Measurements from ENCODE around the gene RAB11FIP4. TPM values are rescaled to one million over a fixed set of nuclear protein-coding genes. Genes with fewer than 3 reads are reported as not detected.

Gene RAB11FIP4
- total and polyA plus RNA-seq, 3 donors from 2014 or later = 44.3 to 104 (median 90.2) TPM

GRCh38 chr17:31411707-31412285 is 20.3 kb downstream of the RAB11FIP4 start:
- Histone ChIP-seq H3K4me3 (no peak overlapping the region), H3K27ac (no peak overlapping the region), H3K36me3 (ENCODE audit: low read depth, missing control alignments) (no peaks in the 10 kb centered on the region), H3K27me3 (no peaks in the 10 kb centered on the region), H3K4me1 (no peaks in the 10 kb centered on the region), H3K9me3 (no peaks in the 10 kb centered on the region)
- TF ChIP-seq CTCF (IDR thresholded peaks at IDR 0.05) = no peak
- no peak for TF ChIP-seq POLR2A (IDR thresholded peaks at IDR 0.05)
- DNase-seq = no peak
- WGBS, 2 donors = 80 to 88% methylated on average over 7 to 13 of the region's 13 CpGs
- intact Hi-C loops (cut with DNase I; ENCODE audit: low total_unique reads) = no loop called here

GRCh38 chr17:31412511-31412910 is 21.0 kb downstream of the RAB11FIP4 start:
- H3K27ac ChIP-seq = no peak overlapping the region
- 83 to 86% methylated on average over 5 to 6 of the region's 6 CpGs for WGBS, 2 donors
- no peaks in the 10 kb centered on the region for H3K27me3 ChIP-seq
- TF ChIP-seq POLR2A (IDR thresholded peaks at IDR 0.05) (no peak), CTCF (IDR thresholded peaks at IDR 0.05) (no peak)
- no peak for DNase-seq
- H3K9me3 ChIP-seq = no peaks in the 10 kb centered on the region
- intact Hi-C loops (cut with DNase I; ENCODE audit: low total_unique reads) = no loop called here
- no peak overlapping the region for H3K4me3 ChIP-seq
- H3K4me1 ChIP-seq = no peaks in the 10 kb centered on the region
- no peaks in the 10 kb centered on the region for H3K36me3 ChIP-seq (ENCODE audit: low read depth, missing control alignments)

- Histone ChIP-seq H3K27ac (no peak overlapping the region), H3K4me1 (no peaks in the 10 kb centered on the region), H3K9me3 (no peaks in the 10 kb centered on the region), H3K36me3 (ENCODE audit: low read depth, missing control alignments) (no peaks in the 10 kb centered on the region), H3K4me3 (no peak overlapping the region), H3K27me3 (no peaks in the 10 kb centered on the region)
- no peak for TF ChIP-seq CTCF (IDR thresholded peaks at IDR 0.05)
- no peak for DNase-seq
- intact Hi-C loops (cut with DNase I; ENCODE audit: low total_unique reads) = no loop called here
- 62 to 71% methylated on average over 9 to 15 of the region's 15 CpGs for WGBS, 2 donors
These were observed 21.8 kb downstream of the RAB11FIP4 start for GRCh38 chr17:31413081-31413799.

GRCh38 chr17:31413874-31414549 is 22.5 kb downstream of the RAB11FIP4 start:
- intact Hi-C loops (cut with DNase I; ENCODE audit: low total_unique reads) = no loop called here
- no peak overlapping the region for H3K4me3 ChIP-seq
- no peaks in the 10 kb centered on the region for H3K9me3 ChIP-seq
- H3K36me3 ChIP-seq (ENCODE audit: low read depth, missing control alignments) = no peaks in the 10 kb centered on the region
- DNase-seq = no peak
- H3K4me1 ChIP-seq = no peaks in the 10 kb centered on the region
- H3K27ac ChIP-seq = no peak overlapping the region
- TF ChIP-seq POLR2A (IDR thresholded peaks at IDR 0.05) = no peak
- no peak for TF ChIP-seq CTCF (IDR thresholded peaks at IDR 0.05)
- WGBS, 2 donors = 59 to 65% methylated on average over 12 of the region's 12 CpGs
- H3K27me3 ChIP-seq = no peaks in the 10 kb centered on the region
